Endothelial cell of umbilical vein (primary cell): Measurements from ENCODE around the gene OR5B21. TPM values are rescaled to one million over a fixed set of nuclear protein-coding genes. Genes with fewer than 3 reads are reported as not detected.

Experiments used
- BruUV-seq: library from RNA; stranded (reverse); fragments of 400-500 nt; replicated peaks from 2 replicates; lab custom pipeline; 2021; lab: Mats Ljungman, UMichigan
- CTCF ChIA-PET: fragments of 300-600, 350-600 bp; sonication (Branson Sonifier 250); formaldehyde crosslinking; loops from one replicate; lab custom pipeline; 2021; ENCODE audit warnings: antibody characterized with exemption, inconsistent platforms; lab: Charles Lee
- POLR2A ChIA-PET: fragments of 300-600, 350-600 bp; sonication (Branson Sonifier 250); formaldehyde crosslinking; loops from one replicate; lab custom pipeline; 2021; ENCODE audit warnings: antibody characterized with exemption, inconsistent platforms; lab: Charles Lee
- DNase-seq: peaks from one replicate; pipeline ENCODE4 v3.0.0-alpha.2; 2011; ENCODE audit warnings: low read depth, low spot score
- FAIRE-seq: peaks from 2 replicates; lab custom pipeline; 2011; peaks lifted over from hg19 to GRCh38; lab: Jason Lieb, UNC
- H2AFZ ChIP-seq: 2 replicates; pipeline ENCODE4 v1.6.0; 2012; ENCODE audit warnings: low read depth, low read length, control low read depth, inconsistent platforms
- H3K27ac ChIP-seq: 2 replicates; pipeline ENCODE4 v1.5.1; 2011; ENCODE audit warnings: low read depth, mild to moderate bottlenecking, control low read depth, low read length, moderate library complexity; ENCODE audit not compliant: insufficient read depth
- H3K27me3 ChIP-seq, 2 experiments: 2 replicates each; pipeline versions ENCODE4 v1.6.0 to v1.6.1; 2011; ENCODE audit warnings: low read length in 2 of 2, mixed read lengths in 1 of 2; ENCODE audit not compliant: control insufficient read depth in 2 of 2, insufficient read depth in 2 of 2
- H3K36me3 ChIP-seq, 2 experiments: 2 replicates in 1 of 2; 3 replicates in 1 of 2; pipeline ENCODE4 v1.5.1; 2011; ENCODE audit warnings: low read length in 2 of 2, mild to moderate bottlenecking in 1 of 2, moderate library complexity in 1 of 2; ENCODE audit not compliant: control insufficient read depth in 2 of 2, insufficient read depth in 2 of 2; ENCODE audit errors: extremely low read depth in 1 of 2
- H3K4me1 ChIP-seq: 3 replicates; pipeline ENCODE4 v1.5.1; 2011; ENCODE audit warnings: mild to moderate bottlenecking, low read length; ENCODE audit not compliant: control insufficient read depth, insufficient read depth; ENCODE audit errors: extremely low read depth
- H3K4me2 ChIP-seq: 2 replicates; pipeline ENCODE4 v1.6.1; 2011; ENCODE audit warnings: low read length, control low read depth, mixed read lengths; ENCODE audit not compliant: insufficient read depth
- H3K4me3 ChIP-seq, 3 experiments: fragments of 200-600 bp in 1 of 3; sonication (generic), shearing (Covaris generic) in 1 of 3; replicated peaks in 1 of 3; 2 replicates each; pipeline ENCODE4 v1.5.1; 2011 to 2016; ENCODE audit warnings: control low read depth in 3 of 3, low read length in 3 of 3, mild to moderate bottlenecking in 2 of 3, inconsistent platforms in 1 of 3, low read depth in 1 of 3, moderate library complexity in 1 of 3; ENCODE audit not compliant: insufficient read depth in 1 of 3
- H3K79me2 ChIP-seq: 2 replicates; pipeline ENCODE4 v1.6.0; 2012; ENCODE audit warnings: low read length, inconsistent platforms; ENCODE audit not compliant: control insufficient read depth, insufficient read depth
- H3K9ac ChIP-seq: replicated peaks from 2 replicates; pipeline ENCODE3; 2011; ENCODE audit warnings: low read length, control low read depth; ENCODE audit not compliant: insufficient read depth; ENCODE audit errors: extremely low read depth
- H3K9me1 ChIP-seq: replicated peaks from 3 replicates; pipeline ENCODE4 v1.6.0; 2011; ENCODE audit warnings: mild to moderate bottlenecking, low read length; ENCODE audit not compliant: control insufficient read depth, insufficient read depth; ENCODE audit errors: extremely low read depth
- H3K9me3 ChIP-seq: replicated peaks from 2 replicates; pipeline ENCODE4 v1.5.1; 2012; ENCODE audit warnings: low read length, inconsistent platforms; ENCODE audit not compliant: control insufficient read depth, insufficient read depth
- H4K20me1 ChIP-seq: replicated peaks from 2 replicates; pipeline ENCODE3; 2011; ENCODE audit warnings: mild to moderate bottlenecking, low read length; ENCODE audit not compliant: control insufficient read depth, insufficient read depth; ENCODE audit errors: extremely low read depth
- EZH2 ChIP-seq: IDR thresholded peaks from 2 replicates; pipeline ENCODE4 v1.6.1; 2012; ENCODE audit warnings: borderline replicate concordance, low read depth, mild to moderate bottlenecking, moderate library complexity, low read length, inconsistent platforms; ENCODE audit not compliant: severe bottlenecking
- FOS ChIP-seq: IDR thresholded peaks from 2 replicates; pipeline ENCODE4 v1.6.1; 2011; ENCODE audit warnings: mild to moderate bottlenecking, low read length, moderate library complexity, borderline replicate concordance; ENCODE audit not compliant: insufficient read depth
- GATA2 ChIP-seq: IDR thresholded peaks from 2 replicates; pipeline ENCODE4 v1.7.0; 2011; ENCODE audit warnings: low read depth, mild to moderate bottlenecking, moderate library complexity, mixed read lengths, low read length; ENCODE audit not compliant: insufficient read length, insufficient read depth
- JUN ChIP-seq: IDR thresholded peaks from 2 replicates; pipeline ENCODE4 v1.6.1; 2011; ENCODE audit warnings: borderline replicate concordance, low read depth; ENCODE audit not compliant: insufficient read length, insufficient read depth
- MYC ChIP-seq: IDR thresholded peaks from one replicate; pipeline ENCODE4 v1.6.1; 2011; ENCODE audit warnings: mild to moderate bottlenecking, low read depth, low read length
- POLR2A ChIP-seq: IDR thresholded peaks from 2 replicates; pipeline ENCODE4 v1.6.1; 2012; ENCODE audit warnings: low read depth, mild to moderate bottlenecking, control low read depth, low read length
- POLR2AphosphoS5 ChIP-seq: IDR thresholded peaks from 2 replicates; pipeline ENCODE4 v1.6.1; 2012; ENCODE audit warnings: low read depth, mild to moderate bottlenecking, control low read depth, low read length, moderate library complexity; ENCODE audit not compliant: insufficient read depth
- dilution Hi-C: fragments of 300-500 bp; cut with MboI; formaldehyde crosslinking; loops from one replicate; pipeline ENCODE4 v1.15.0; 2019; ENCODE audit warnings: low sequenced_read_pairs; ENCODE audit not compliant: extremely low pct_ligation_motif_present
- intact Hi-C: fragments of 100-400 bp; cut with micrococcal nuclease; formaldehyde crosslinking; loops from one replicate; pipeline ENCODE4 v1.10.0; 2022
- polyA plus RNA-seq, 4 experiments: library from polyadenylated mRNA; depleted of rRNA in 3 of 4; stranded (reverse) in 3 of 4; unstranded in 1 of 4; fragments of >200 nt; gene quantifications; 2 replicates each; pipeline versions ENCODE4 v1.2.1 to v1.2.3, GENCODE V29; 2011 to 2012; ENCODE audit warnings: missing spikeins in 1 of 4
- total RNA-seq: library from RNA; stranded (reverse); gene quantifications from 2 replicates; pipeline ENCODE4 v1.2.3, GENCODE V29; 2021
- TF ChIP-seq, protein P1 (sequence below), 2 donors: IDR thresholded peaks; 1 replicate in 1 of 2; 2 replicates in 1 of 2; pipeline ENCODE4 v1.5.1; 2011; ENCODE audit warnings: low read length in 2 of 2, mild to moderate bottlenecking in 2 of 2, moderate library complexity in 2 of 2, control low read depth in 1 of 2, inconsistent platforms in 1 of 2, low read depth in 1 of 2; ENCODE audit not compliant: insufficient read depth in 1 of 2; ENCODE audit errors: extremely low read depth in 1 of 2
- TF ChIP-seq, protein P2 (sequence below): IDR thresholded peaks from 2 replicates; pipeline ENCODE4 v1.6.1; 2011; ENCODE audit not compliant: insufficient read depth, insufficient read length

OR5B21 gene
- total and polyA plus RNA-seq, 2 donors (not counting 3 experiments of a cell fraction or from before 2014, with no cell fraction given), result not detected

DNA sequence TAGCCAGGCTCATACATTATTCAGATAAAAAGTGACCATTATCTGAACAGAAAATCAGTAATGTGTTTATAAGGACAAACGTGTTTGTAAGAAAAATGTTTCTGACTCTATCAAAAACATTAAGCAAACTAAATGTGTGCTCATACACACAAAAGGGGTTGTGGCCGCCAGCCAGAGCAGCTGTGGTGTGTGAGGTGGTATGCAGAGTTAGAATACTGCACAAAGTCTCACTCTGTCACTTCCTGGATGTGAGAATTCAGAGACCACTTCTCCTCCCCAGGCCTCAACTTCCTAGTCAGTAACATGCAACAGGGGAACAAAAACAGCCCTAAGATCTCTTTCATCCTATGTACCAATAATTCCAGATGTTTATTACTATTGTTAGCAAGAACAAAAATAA, 9.4 kb downstream of the OR5B21 start:
- DNase-seq, result no peak
- H3K4me2 ChIP-seq, result no peak overlapping the region
- H3K4me1 ChIP-seq, result no peaks in the 10 kb centered on the region
- no peaks in the 10 kb centered on the region for H3K9me1 ChIP-seq
- H3K9ac ChIP-seq, result no peak overlapping the region
- H3K27ac ChIP-seq, result no peak overlapping the region
- peaks cover 2 to 7% of the 10 kb centered on the region in 2 experiments for H3K27me3 ChIP-seq
- ChIA-PET POLR2A (no interaction called here), CTCF (interaction anchor here (1.2 kb wide), 1 partner anchor 69 kb away, joined by 3 read pairs; no protein-coding TSS in a partner anchor)
- intact Hi-C loops, result no loop called here
- no peaks in the 10 kb centered on the region for H4K20me1 ChIP-seq
- no peaks in the 10 kb centered on the region for H3K9me3 ChIP-seq
- BruUV-seq, result no TSS peak
- no peaks in the 10 kb centered on the region for H3K79me2 ChIP-seq
- no peak overlapping the region for H3K4me3 ChIP-seq
- FAIRE-seq, result no peak
- dilution Hi-C loops, result no loop called here
- TF ChIP-seq POLR2AphosphoS5, result no peak
- no peak for TF ChIP-seq EZH2
- TF ChIP-seq, protein P1, sequence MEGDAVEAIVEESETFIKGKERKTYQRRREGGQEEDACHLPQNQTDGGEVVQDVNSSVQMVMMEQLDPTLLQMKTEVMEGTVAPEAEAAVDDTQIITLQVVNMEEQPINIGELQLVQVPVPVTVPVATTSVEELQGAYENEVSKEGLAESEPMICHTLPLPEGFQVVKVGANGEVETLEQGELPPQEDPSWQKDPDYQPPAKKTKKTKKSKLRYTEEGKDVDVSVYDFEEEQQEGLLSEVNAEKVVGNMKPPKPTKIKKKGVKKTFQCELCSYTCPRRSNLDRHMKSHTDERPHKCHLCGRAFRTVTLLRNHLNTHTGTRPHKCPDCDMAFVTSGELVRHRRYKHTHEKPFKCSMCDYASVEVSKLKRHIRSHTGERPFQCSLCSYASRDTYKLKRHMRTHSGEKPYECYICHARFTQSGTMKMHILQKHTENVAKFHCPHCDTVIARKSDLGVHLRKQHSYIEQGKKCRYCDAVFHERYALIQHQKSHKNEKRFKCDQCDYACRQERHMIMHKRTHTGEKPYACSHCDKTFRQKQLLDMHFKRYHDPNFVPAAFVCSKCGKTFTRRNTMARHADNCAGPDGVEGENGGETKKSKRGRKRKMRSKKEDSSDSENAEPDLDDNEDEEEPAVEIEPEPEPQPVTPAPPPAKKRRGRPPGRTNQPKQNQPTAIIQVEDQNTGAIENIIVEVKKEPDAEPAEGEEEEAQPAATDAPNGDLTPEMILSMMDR (IDR thresholded peaks at IDR 0.05; ENCODE audit: extremely low read depth in 1 of 2, insufficient read depth in 1 of 2, low read depth in 1 of 2, low read length in 2 of 2), result no peak
- TF ChIP-seq POLR2A, result no peak
- no peak for TF ChIP-seq MYC
- no peak for TF ChIP-seq JUN
- TF ChIP-seq, protein P2, sequence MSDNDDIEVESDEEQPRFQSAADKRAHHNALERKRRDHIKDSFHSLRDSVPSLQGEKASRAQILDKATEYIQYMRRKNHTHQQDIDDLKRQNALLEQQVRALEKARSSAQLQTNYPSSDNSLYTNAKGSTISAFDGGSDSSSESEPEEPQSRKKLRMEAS, result no peak
- TF ChIP-seq FOS, result no peak
- TF ChIP-seq GATA2, result no peak
- no peak overlapping the region for H2AFZ ChIP-seq
- no peaks in the 10 kb centered on the region for H3K36me3 ChIP-seq
